Measurements from ENCODE around the gene NPAS3. TPM values are rescaled to one million over a fixed set of nuclear protein-coding genes. Genes with fewer than 3 reads are reported as not detected.

Gene NPAS3
- total and polyA plus RNA-seq, 2 of the 8 experiments (the other 6 are each of a cell fraction or from before 2014, with no cell fraction given) = 0.11 to 0.60 TPM

GRCh38 chr14:33780035-33780434 is 841.4 kb downstream of the NPAS3 start:
- Histone ChIP-seq H3K23ac (ENCODE audit: insufficient read length) (no peak overlapping the region), H3K79me2 (ENCODE audit: control insufficient read depth in 1 of 2, insufficient read depth in 2 of 2, low read length in 2 of 2) (no peaks in the 10 kb centered on the region), H3K18ac (ENCODE audit: extremely low read depth, low read length) (no peak overlapping the region), H4K91ac (replicated peaks; ENCODE audit: insufficient read length, low read length) (no peak overlapping the region), H3K9me3 (ENCODE audit: insufficient read depth in 2 of 2, low read depth in 1 of 2, low read length in 1 of 2) (no peaks in the 10 kb centered on the region), H3K79me1 (ENCODE audit: low read depth, low read length) (no peaks in the 10 kb centered on the region), H3K23me2 (ENCODE audit: low read depth, low read length) (no peaks in the 10 kb centered on the region), H3K4me1 (replicated peaks in 1 of 4; ENCODE audit: control insufficient read depth in 3 of 4, insufficient read depth in 4 of 4, low read length in 3 of 4) (peaks cover 0 to 10% (median 0%) of the 10 kb centered on the region in 4 experiments; a peak in 2 of 7 replicates), H3K14ac (ENCODE audit: insufficient read length) (no peak overlapping the region), H2BK15ac (ENCODE audit: low read length) (no peak overlapping the region), H2AK5ac (ENCODE audit: low read depth, low read length) (no peak overlapping the region), H4K5ac (ENCODE audit: insufficient read length, low read depth, low read length) (no peak overlapping the region), H4K20me1 (replicated peaks in 1 of 2; ENCODE audit: control insufficient read depth in 1 of 2, insufficient read depth in 2 of 2, low read length in 2 of 2) (no peaks in the 10 kb centered on the region), H2BK12ac (ENCODE audit: low read depth, low read length) (no peak overlapping the region), H3K36me3 (ENCODE audit: control insufficient read depth in 2 of 4, insufficient read depth in 4 of 4, low read length in 3 of 4) (no peaks in the 10 kb centered on the region), H2BK120ac (replicated peaks; ENCODE audit: low read depth, low read length) (no peak overlapping the region), H3K4me3 (ENCODE audit: extremely low read depth in 1 of 4, insufficient read depth in 2 of 4, low read depth in 3 of 4, low read length in 4 of 4) (no peak overlapping the region), H3K56ac (replicated peaks; ENCODE audit: insufficient read length, low read depth, low read length) (no peak overlapping the region), H2BK20ac (ENCODE audit: low read length) (no peak overlapping the region), H3K4ac (replicated peaks; ENCODE audit: insufficient read length, low read depth, low read length) (no peak overlapping the region), H3K27me3 (replicated peaks in 1 of 4; ENCODE audit: control insufficient read depth in 3 of 4, extremely low read depth in 1 of 4, insufficient read depth in 3 of 4, low read length in 3 of 4) (no peaks in the 10 kb centered on the region), H4K8ac (ENCODE audit: extremely low read depth, insufficient read depth, low read length) (no peak overlapping the region), H2AFZ (ENCODE audit: low read length) (no peak overlapping the region), H3K27ac (ENCODE audit: low read depth, low read length) (no peak overlapping the region), H3K4me2 (ENCODE audit: insufficient read depth in 1 of 2, low read depth in 2 of 2, low read length in 2 of 2) (no peak overlapping the region), H3K9ac (replicated peaks in 1 of 4; ENCODE audit: extremely low read depth in 1 of 4, low read depth in 3 of 4, low read length in 3 of 4) (no peak overlapping the region), H2BK5ac (ENCODE audit: low read depth, low read length) (no peak overlapping the region)
- WGBS, 2 experiments (ENCODE audit: extremely low coverage in 1 of 2, insufficient coverage in 1 of 2, insufficient read length in 1 of 2, insufficient replicate concordance in 2 of 2, low coverage in 1 of 2, low lambda C conversion rate in 2 of 2, missing lambda C conversion rate in 1 of 2) = 83% methylated on average over 4 of the region's 4 CpGs; no CpG with 5 or more reads in 1 of the 2 experiments
- ChIA-PET CTCF (ENCODE audit: partially characterized antibody) (interaction anchor here (1.2 kb wide), 1 partner anchor 13 kb away, joined by 4 read pairs; no protein-coding TSS in a partner anchor), POLR2A (ENCODE audit: partially characterized antibody) (no interaction called here)
- DNase-seq (ENCODE audit: low read depth in 1 of 2, low spot score in 2 of 2) (no peak), FAIRE-seq (no peak)
- no peak for TF ChIP-seq JUND (IDR thresholded peaks at IDR 0.05; ENCODE audit: low read length)

Measured in H1 (cell line).